ENCODE data around the gene DRAXIN.

The DRAXIN gene

GRCh38 chr1:11691302-11691914 lies at the start of gene DRAXIN:
Gene DRAXIN, plus strand, starts transcription at chr1:11691710. Its CDS starts 14,549 bp downstream, at chr1:11706259.
- no peak for DNase-seq (ENCODE audit: low spot score)
- in situ Hi-C loops (cut with MboI; ENCODE audit: low sequenced_read_pairs, unreplicated experiment) = no loop called here
- TF ChIP-seq, protein P1, sequence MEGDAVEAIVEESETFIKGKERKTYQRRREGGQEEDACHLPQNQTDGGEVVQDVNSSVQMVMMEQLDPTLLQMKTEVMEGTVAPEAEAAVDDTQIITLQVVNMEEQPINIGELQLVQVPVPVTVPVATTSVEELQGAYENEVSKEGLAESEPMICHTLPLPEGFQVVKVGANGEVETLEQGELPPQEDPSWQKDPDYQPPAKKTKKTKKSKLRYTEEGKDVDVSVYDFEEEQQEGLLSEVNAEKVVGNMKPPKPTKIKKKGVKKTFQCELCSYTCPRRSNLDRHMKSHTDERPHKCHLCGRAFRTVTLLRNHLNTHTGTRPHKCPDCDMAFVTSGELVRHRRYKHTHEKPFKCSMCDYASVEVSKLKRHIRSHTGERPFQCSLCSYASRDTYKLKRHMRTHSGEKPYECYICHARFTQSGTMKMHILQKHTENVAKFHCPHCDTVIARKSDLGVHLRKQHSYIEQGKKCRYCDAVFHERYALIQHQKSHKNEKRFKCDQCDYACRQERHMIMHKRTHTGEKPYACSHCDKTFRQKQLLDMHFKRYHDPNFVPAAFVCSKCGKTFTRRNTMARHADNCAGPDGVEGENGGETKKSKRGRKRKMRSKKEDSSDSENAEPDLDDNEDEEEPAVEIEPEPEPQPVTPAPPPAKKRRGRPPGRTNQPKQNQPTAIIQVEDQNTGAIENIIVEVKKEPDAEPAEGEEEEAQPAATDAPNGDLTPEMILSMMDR (IDR thresholded peaks at IDR 0.05; ENCODE audit: borderline replicate concordance, control extremely low read depth, extremely low read depth, insufficient read depth, missing control alignments) = no peak

DNA sequence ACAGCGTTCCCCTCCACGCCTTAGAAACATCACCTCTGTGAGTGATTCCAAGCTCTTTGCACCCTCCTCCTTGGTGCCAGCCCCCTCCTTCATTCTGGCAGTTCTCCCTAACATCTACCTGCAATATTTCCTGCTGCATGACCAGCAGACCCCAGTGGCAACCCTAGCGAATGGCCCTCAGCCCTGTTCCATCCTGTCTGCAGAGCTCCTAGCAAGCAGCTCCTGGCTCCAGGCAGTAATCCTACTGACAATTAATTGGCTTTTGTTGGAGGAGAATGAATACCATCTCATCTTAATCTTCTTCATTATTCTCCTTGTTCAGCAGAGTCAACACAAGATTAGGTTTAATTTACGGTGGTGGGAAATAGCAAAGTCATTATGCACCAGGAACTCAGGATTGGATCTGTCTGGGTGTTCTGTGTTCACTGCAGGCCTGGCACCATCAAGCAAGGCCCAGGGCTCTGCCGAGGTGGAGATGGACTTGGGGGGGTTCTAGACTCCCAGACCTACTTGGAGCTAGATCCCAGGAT lies 49.7 kb upstream of the DRAXIN start:
- TF ChIP-seq, protein P1 (IDR thresholded peaks at IDR 0.05; ENCODE audit: borderline replicate concordance, control extremely low read depth, extremely low read depth, insufficient read depth, missing control alignments) = no peak
- in situ Hi-C loops (cut with MboI; ENCODE audit: low sequenced_read_pairs, unreplicated experiment) = loop anchor here (25.0 kb wide), 2 partner anchors 330 to 580 kb away; partner anchors contain the start of gene SRM
- no peak for DNase-seq (ENCODE audit: low spot score)

DNA sequence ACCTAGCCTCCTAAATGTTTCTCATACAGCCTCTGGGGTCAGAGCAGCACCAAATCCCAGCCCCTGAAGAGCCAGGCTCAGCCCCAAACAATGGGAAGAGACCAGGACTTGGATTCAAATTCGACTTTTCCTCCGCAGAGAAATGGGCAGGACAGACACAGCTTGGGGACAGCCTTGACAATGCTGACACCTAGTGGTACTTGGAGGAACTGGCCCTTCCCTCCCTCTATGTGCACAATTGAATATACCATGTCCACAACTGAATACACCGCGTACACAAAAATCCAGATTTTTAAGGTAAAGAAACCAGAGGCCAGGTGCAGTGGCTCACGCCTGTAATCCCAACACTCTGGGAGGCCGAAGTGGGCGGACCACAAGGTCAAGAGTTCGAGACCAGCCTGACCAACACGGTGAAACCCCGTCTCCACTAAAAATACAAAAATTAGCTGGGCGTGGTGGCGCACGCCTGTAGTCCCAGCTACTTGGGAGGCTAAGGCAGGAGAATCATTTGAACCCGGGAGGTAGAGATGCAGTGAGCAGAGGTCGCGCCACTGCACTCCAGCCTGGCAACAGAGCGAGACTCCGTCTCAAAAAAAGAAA lies 49.0 kb upstream of the DRAXIN start:
- DNase-seq (ENCODE audit: low spot score) = peak; percentile 84
- TF ChIP-seq, protein P1 (IDR thresholded peaks at IDR 0.05; ENCODE audit: borderline replicate concordance, control extremely low read depth, extremely low read depth, insufficient read depth, missing control alignments) = peak; percentile 90
- in situ Hi-C loops (cut with MboI; ENCODE audit: low sequenced_read_pairs, unreplicated experiment) = loop anchor here (25.0 kb wide), 2 partner anchors 330 to 580 kb away; partner anchors contain the start of gene SRM

GRCh38 chr1:11643782-11644181 lies 47.7 kb upstream of the DRAXIN start:
- TF ChIP-seq, protein P1 (IDR thresholded peaks at IDR 0.05; ENCODE audit: borderline replicate concordance, control extremely low read depth, extremely low read depth, insufficient read depth, missing control alignments) = no peak
- in situ Hi-C loops (cut with MboI; ENCODE audit: low sequenced_read_pairs, unreplicated experiment) = loop anchor here (25.0 kb wide), 2 partner anchors 331 to 581 kb away; partner anchors contain the start of gene SRM
- no peak for DNase-seq (ENCODE audit: low spot score)

DNA sequence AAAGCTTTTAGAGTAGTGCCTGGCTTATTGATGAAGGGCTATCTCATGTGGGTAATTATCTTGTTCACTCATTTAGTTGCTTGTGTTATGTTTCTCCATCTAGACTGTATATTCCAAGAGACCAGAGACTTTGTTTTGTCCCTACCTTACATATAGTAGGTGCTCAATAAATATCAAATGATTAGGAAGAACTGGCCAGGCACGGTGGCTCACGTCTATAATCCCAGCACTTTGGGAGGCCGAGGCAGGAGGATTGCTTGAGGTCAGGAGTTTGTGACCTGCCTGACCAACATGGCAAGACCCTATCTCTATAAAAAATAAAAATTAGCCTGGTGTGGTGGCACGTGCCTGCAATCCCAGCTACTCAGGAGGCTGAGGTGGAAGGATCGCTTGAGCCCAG lies 46.2 kb upstream of the DRAXIN start:
- DNase-seq (ENCODE audit: low spot score) = no peak
- in situ Hi-C loops (cut with MboI; ENCODE audit: low sequenced_read_pairs, unreplicated experiment) = loop anchor here (25.0 kb wide), 2 partner anchors 333 to 583 kb away; partner anchors contain the start of gene SRM
- TF ChIP-seq, protein P1 (IDR thresholded peaks at IDR 0.05; ENCODE audit: borderline replicate concordance, control extremely low read depth, extremely low read depth, insufficient read depth, missing control alignments) = no peak

DNA sequence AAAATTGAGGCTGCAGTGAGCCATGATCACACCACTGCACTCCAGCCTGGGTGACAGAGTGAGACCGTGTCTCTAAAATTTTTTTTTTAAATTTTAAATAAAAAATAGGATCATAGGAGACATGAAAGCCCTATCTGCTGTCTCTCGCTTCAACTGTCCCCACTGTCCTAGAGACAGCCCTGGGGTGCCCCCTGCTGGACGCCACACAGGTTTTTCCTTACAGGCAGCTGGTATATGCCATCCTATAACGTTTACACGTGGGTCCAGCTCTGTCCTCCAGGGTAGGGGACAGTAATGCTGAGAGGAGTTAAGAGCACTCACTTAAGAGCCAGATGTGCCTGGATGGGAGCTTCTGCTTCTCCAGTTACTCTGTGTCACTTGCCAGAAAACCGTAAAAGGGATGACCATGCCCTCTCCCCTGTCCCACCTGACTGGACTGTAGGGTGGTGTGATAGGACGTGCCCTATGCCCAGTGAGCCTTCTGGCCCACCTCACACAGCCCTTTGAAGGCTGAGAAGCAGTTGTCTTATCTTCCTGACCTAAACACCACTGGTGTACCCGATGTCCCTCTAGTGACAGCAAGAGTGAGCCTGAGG lies 45.7 kb upstream of the DRAXIN start:
- TF ChIP-seq, protein P1 (IDR thresholded peaks at IDR 0.05; ENCODE audit: borderline replicate concordance, control extremely low read depth, extremely low read depth, insufficient read depth, missing control alignments) = peak; percentile 49
- in situ Hi-C loops (cut with MboI; ENCODE audit: low sequenced_read_pairs, unreplicated experiment) = loop anchor here (25.0 kb wide), 2 partner anchors 333 to 583 kb away; partner anchors contain the start of gene SRM
- DNase-seq (ENCODE audit: low spot score) = peak; percentile 75

Data from GM13976 (cell line).